Immature natural killer cell (primary cell): Measurements from ENCODE around the gene KRT14. TPM values are rescaled to one million over a fixed set of nuclear protein-coding genes. Genes with fewer than 3 reads are reported as not detected.
"Not testable (repeated sequence)": the region's sequence is repeated elsewhere in the genome, so short reads cannot be mapped to it uniquely, and the experiment has no call there.

Experiments
- DNase-seq, 3 donors: peaks; one replicate each; pipeline ENCODE4 v3.0.0; 2022; ENCODE audit warnings: mixed read lengths in 1 of 3
- H3K27ac Mint-ChIP-seq, 6 donors: one replicate each; pipeline ENCODE4 v1.8.0; 2020; ENCODE audit warnings: mixed read lengths in 6 of 6, mild to moderate bottlenecking in 5 of 6, inconsistent platforms in 4 of 6, moderate library complexity in 3 of 6
- H3K27me3 Mint-ChIP-seq, 3 donors: one replicate each; pipeline ENCODE4 v1.8.0; 2020 to 2021; ENCODE audit warnings: low read depth in 3 of 3, mild to moderate bottlenecking in 3 of 3, mixed read lengths in 3 of 3, moderate library complexity in 3 of 3, inconsistent platforms in 1 of 3
- H3K36me3 Mint-ChIP-seq, 3 donors: one replicate each; pipeline ENCODE4 v1.8.0; 2020; ENCODE audit warnings: mixed read lengths in 3 of 3, inconsistent platforms in 2 of 3, mild to moderate bottlenecking in 2 of 3
- H3K4me1 Mint-ChIP-seq, 2 donors: one replicate each; pipeline ENCODE4 v1.8.0; 2020; ENCODE audit warnings: inconsistent platforms in 2 of 2, mild to moderate bottlenecking in 2 of 2, mixed read lengths in 2 of 2, moderate library complexity in 1 of 2
- H3K4me3 Mint-ChIP-seq, 5 donors: one replicate each; pipeline ENCODE4 v1.8.0; 2020; ENCODE audit warnings: mild to moderate bottlenecking in 5 of 5, mixed read lengths in 5 of 5, inconsistent platforms in 3 of 5, moderate library complexity in 3 of 5
- H3K9me3 Mint-ChIP-seq, 6 donors: one replicate each; pipeline ENCODE4 v1.8.0; 2020; ENCODE audit warnings: mild to moderate bottlenecking in 6 of 6, mixed read lengths in 6 of 6, inconsistent platforms in 4 of 6, moderate library complexity in 3 of 6
- polyA plus RNA-seq, 3 donors: library from polyadenylated mRNA; unstranded; fragments of 300-500 nt; fragmentation: Illumina TruSeq; gene quantifications; one replicate each; pipeline ENCODE4 v1.2.3, GENCODE V29; 2021

Gene KRT14
- polyA plus RNA-seq, 3 donors from 2014 or later, result not detected

- Mint-ChIP-seq H3K9me3 (no peaks in the 10 kb centered on the region), H3K4me1 (no peaks in the 10 kb centered on the region), H3K27ac (no peak overlapping the region), H3K27me3 (no peaks in the 10 kb centered on the region), H3K4me3 (no peak overlapping the region), H3K36me3 (no peaks in the 10 kb centered on the region)
- no peak for DNase-seq
Observed at GRCh38 chr17:41618341-41619035, 31.8 kb upstream of the KRT14 start.

- no peaks in the 10 kb centered on the region for H3K4me1 Mint-ChIP-seq
- no peak overlapping the region for H3K27ac Mint-ChIP-seq
- no peak overlapping the region for H3K4me3 Mint-ChIP-seq
- H3K9me3 Mint-ChIP-seq, result no peaks in the 10 kb centered on the region
- no peaks in the 10 kb centered on the region for H3K36me3 Mint-ChIP-seq
- no peaks in the 10 kb centered on the region for H3K27me3 Mint-ChIP-seq
- DNase-seq, result no peak
Observed at GRCh38 chr17:41617698-41618097, 31.0 kb upstream of the KRT14 start.

- Mint-ChIP-seq H3K9me3 (no peaks in the 10 kb centered on the region), H3K4me1 (no peaks in the 10 kb centered on the region), H3K27ac (no peak overlapping the region), H3K4me3 (no peak overlapping the region), H3K36me3 (no peaks in the 10 kb centered on the region), H3K27me3 (peaks cover 0 to 1% (median 0%) of the 10 kb centered on the region in 3 donors)
- DNase-seq, result no peak
Observed at GRCh38 chr17:41617136-41617535, 30.4 kb upstream of the KRT14 start.

- H3K36me3 Mint-ChIP-seq, H3K4me1 Mint-ChIP-seq, H3K9me3 Mint-ChIP-seq, H3K4me3 Mint-ChIP-seq, DNase-seq, H3K27ac Mint-ChIP-seq, H3K27me3 Mint-ChIP-seq: not testable (repeated sequence)
Observed at GRCh38 chr17:41616486-41616885, 29.8 kb upstream of the KRT14 start.

GRCh38 chr17:41615454-41615853 lies 28.8 kb upstream of the KRT14 start:
- H3K9me3 Mint-ChIP-seq, result no peaks in the 10 kb centered on the region
- H3K36me3 Mint-ChIP-seq, result no peaks in the 10 kb centered on the region
- H3K4me3 Mint-ChIP-seq, result no peak overlapping the region
- H3K27me3 Mint-ChIP-seq, result peaks cover 0 to 3% (median 0%) of the 10 kb centered on the region in 3 donors
- no peaks in the 10 kb centered on the region for H3K4me1 Mint-ChIP-seq
- no peak for DNase-seq
- no peak overlapping the region for H3K27ac Mint-ChIP-seq

GRCh38 chr17:41614767-41615166 lies 28.1 kb upstream of the KRT14 start:
- not testable (repeated sequence) for H3K36me3 Mint-ChIP-seq, H3K9me3 Mint-ChIP-seq, H3K27me3 Mint-ChIP-seq, H3K4me3 Mint-ChIP-seq, DNase-seq, H3K4me1 Mint-ChIP-seq, H3K27ac Mint-ChIP-seq

- DNase-seq, result no peak
- no peaks in the 10 kb centered on the region for H3K36me3 Mint-ChIP-seq
- H3K4me3 Mint-ChIP-seq, result no peak overlapping the region
- H3K27ac Mint-ChIP-seq, result no peak overlapping the region
- H3K27me3 Mint-ChIP-seq, result peaks cover 0 to 4% (median 3%) of the 10 kb centered on the region in 3 donors
- no peaks in the 10 kb centered on the region for H3K9me3 Mint-ChIP-seq
- no peaks in the 10 kb centered on the region for H3K4me1 Mint-ChIP-seq
Observed at GRCh38 chr17:41614098-41614497, 27.4 kb upstream of the KRT14 start.

GRCh38 chr17:41613277-41614082 lies 26.8 kb upstream of the KRT14 start:
- Mint-ChIP-seq H3K27me3 (peaks cover 0 to 8% (median 4%) of the 10 kb centered on the region in 3 donors), H3K4me1 (no peaks in the 10 kb centered on the region), H3K9me3 (no peaks in the 10 kb centered on the region), H3K4me3 (no peak overlapping the region), H3K27ac (no peak overlapping the region), H3K36me3 (no peaks in the 10 kb centered on the region)
- no peak for DNase-seq

GRCh38 chr17:41612376-41613160 lies 25.9 kb upstream of the KRT14 start, which contains the start of gene KRT16:
KRT16 (minus strand) TSS chr17:41612767; CDS start chr17:41612688, 79 bp downstream.
- not testable (repeated sequence) for H3K27ac Mint-ChIP-seq, H3K9me3 Mint-ChIP-seq, DNase-seq, H3K4me1 Mint-ChIP-seq, H3K36me3 Mint-ChIP-seq, H3K27me3 Mint-ChIP-seq
- H3K4me3 Mint-ChIP-seq, result peak within 1 kb of the TSS in 1 of 5 donors; percentile 27

- no peak overlapping the region for H3K4me3 Mint-ChIP-seq
- peaks cover 6 to 15% (median 11%) of the 10 kb centered on the region in 6 donors for H3K9me3 Mint-ChIP-seq
- H3K27ac Mint-ChIP-seq, result no peak overlapping the region
- DNase-seq, result no peak
- peaks cover 0 to 8% (median 4%) of the 10 kb centered on the region in 3 donors for H3K36me3 Mint-ChIP-seq
- H3K4me1 Mint-ChIP-seq, result no peaks in the 10 kb centered on the region
- H3K27me3 Mint-ChIP-seq, result peaks cover 6 to 17% (median 9%) of the 10 kb centered on the region in 3 donors
Observed at GRCh38 chr17:41610965-41611640, 24.4 kb upstream of the KRT14 start.

- not testable (repeated sequence) for H3K4me3 Mint-ChIP-seq, H3K27ac Mint-ChIP-seq, H3K36me3 Mint-ChIP-seq, H3K4me1 Mint-ChIP-seq, DNase-seq
- peaks cover 9 to 18% (median 11%) of the 10 kb centered on the region in 6 donors for H3K9me3 Mint-ChIP-seq
- peaks cover 9 to 17% (median 9%) of the 10 kb centered on the region in 3 donors for H3K27me3 Mint-ChIP-seq
Observed at GRCh38 chr17:41610061-41610517, 23.4 kb upstream of the KRT14 start.

GRCh38 chr17:41606930-41607329 lies 20.2 kb upstream of the KRT14 start:
- DNase-seq, H3K27ac Mint-ChIP-seq, H3K36me3 Mint-ChIP-seq, H3K4me1 Mint-ChIP-seq, H3K4me3 Mint-ChIP-seq: not testable (repeated sequence)
- H3K27me3 Mint-ChIP-seq, result peaks cover 11 to 15% (median 15%) of the 10 kb centered on the region in 3 donors
- H3K9me3 Mint-ChIP-seq, result peaks cover 9 to 18% (median 11%) of the 10 kb centered on the region in 6 donors

GRCh38 chr17:41602524-41602923 lies 15.8 kb upstream of the KRT14 start:
- no peaks in the 10 kb centered on the region for H3K4me1 Mint-ChIP-seq
- peaks cover 9 to 12% (median 11%) of the 10 kb centered on the region in 3 donors for H3K27me3 Mint-ChIP-seq
- H3K36me3 Mint-ChIP-seq, result peaks cover 0 to 8% (median 4%) of the 10 kb centered on the region in 3 donors
- H3K27ac Mint-ChIP-seq, result no peak overlapping the region
- no peak overlapping the region for H3K4me3 Mint-ChIP-seq
- peaks cover 8 to 17% (median 11%) of the 10 kb centered on the region in 6 donors for H3K9me3 Mint-ChIP-seq
- no peak for DNase-seq
